Uterus (tissue), 4 donors: ENCODE measurements around the gene MUC20. TPM values are rescaled to one million over a fixed set of nuclear protein-coding genes. Genes with fewer than 3 reads are reported as not detected.
"Not testable (repeated sequence)": the region's sequence is repeated elsewhere in the genome, so short reads cannot be mapped to it uniquely, and the experiment has no call there.

Experiments
- DNase-seq, 2 donors: peaks; one replicate each; pipeline ENCODE4 v3.0.0-alpha.2; 2019 to 2020
- H3K27ac ChIP-seq, 2 donors: fragments of 200-600 bp; sonication (generic); 1 replicate in 1 of 2; 2 replicates in 1 of 2; pipeline ENCODE4 v1.5.1; 2016 to 2018
- H3K27me3 ChIP-seq, 2 donors: fragments of 200-600 bp; sonication (generic); one replicate each; pipeline ENCODE4 v1.5.1; 2018 to 2019; ENCODE audit warnings: control low read depth in 1 of 2
- H3K36me3 ChIP-seq, 2 donors: fragments of 200-600 bp; sonication (generic); one replicate each; pipeline ENCODE4 v1.5.1; 2019; ENCODE audit warnings: control low read depth in 1 of 2
- H3K4me1 ChIP-seq, 2 donors: fragments of 200-600 bp; sonication (generic); one replicate each; pipeline ENCODE4 v1.5.1; 2018 to 2019; ENCODE audit warnings: control low read depth in 1 of 2
- H3K4me3 ChIP-seq, 2 donors: fragments of 200-600 bp; sonication (generic); 1 replicate in 1 of 2; 2 replicates in 1 of 2; pipeline ENCODE4 v1.5.1; 2018 to 2019; ENCODE audit warnings: mild to moderate bottlenecking in 1 of 2
- H3K9me3 ChIP-seq, 2 donors: fragments of 200-600 bp; sonication (generic); one replicate each; pipeline ENCODE4 v1.5.1; 2019; ENCODE audit warnings: control low read depth in 1 of 2
- CTCF ChIP-seq, 4 experiments: fragments of 200-600 bp in 2 of 4; fragments of 450-650 bp in 2 of 4; sonication (generic) in 2 of 4; IDR thresholded peaks; one replicate each; pipeline ENCODE4 v1.5.1; 2016 to 2019; ENCODE audit warnings: antibody characterized with exemption in 4 of 4, mild to moderate bottlenecking in 2 of 4, moderate library complexity in 1 of 4
- POLR2A ChIP-seq, 2 donors: fragments of 450-650 bp; IDR thresholded peaks; one replicate each; pipeline ENCODE4 v1.6.1; 2016; ENCODE audit warnings: antibody characterized with exemption in 2 of 2, mild to moderate bottlenecking in 1 of 2, moderate library complexity in 1 of 2
- intact Hi-C: fragments of 100-400 bp; cut with DNase I; formaldehyde crosslinking; loops from one replicate; pipeline ENCODE4 v1.15.1; 2023; ENCODE audit warnings: low total_unique reads
- total RNA-seq, 4 donors: library from RNA; depleted of rRNA in 3 of 4; stranded (reverse); fragments of >200 nt in 3 of 4; gene quantifications; one replicate each; pipeline versions ENCODE4 v1.1.0 to v1.2.4, GENCODE V29; 2014 to 2023
- donor health status: DM: yes; HTN: yes; CAD: no.

The MUC20 gene
- total RNA-seq, 4 donors from 2014 or later = 0.29 to 17.6 (median 4.4) TPM

DNA sequence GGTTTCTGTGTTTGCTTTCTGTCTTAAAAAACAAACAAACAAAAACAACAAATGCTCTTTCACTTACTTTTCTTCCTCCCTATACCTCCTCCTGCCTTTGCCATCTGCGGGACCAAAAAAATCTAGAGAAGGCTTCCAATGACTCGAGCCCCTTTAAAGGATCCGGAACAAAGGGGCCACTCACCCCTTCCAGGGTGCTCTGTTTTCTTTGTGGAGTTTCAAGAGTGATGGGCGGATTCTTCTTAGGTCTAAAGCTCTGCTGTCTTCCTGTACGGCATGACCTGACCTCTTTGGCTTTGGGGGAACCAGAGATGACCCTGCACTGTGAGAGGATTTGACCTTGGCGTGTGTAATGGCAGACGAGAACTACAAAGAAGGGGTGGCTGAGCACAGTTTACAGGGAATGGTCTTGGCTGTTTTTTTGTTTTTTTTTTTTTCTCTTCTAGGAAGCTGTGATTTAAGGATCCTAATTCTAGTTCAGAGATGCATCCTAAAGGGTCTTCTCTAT lies 2.2 kb upstream of the MUC20 start:
- Histone ChIP-seq H3K27me3 (no peaks in the 10 kb centered on the region), H3K4me3 (no peak overlapping the region), H3K27ac (no peak overlapping the region), H3K9me3 (no peaks in the 10 kb centered on the region), H3K36me3 (no peaks in the 10 kb centered on the region), H3K4me1 (no peaks in the 10 kb centered on the region)
- DNase-seq = no peak
- no peak for TF ChIP-seq POLR2A (IDR thresholded peaks at IDR 0.05)
- no peak for TF ChIP-seq CTCF (IDR thresholded peaks at IDR 0.05)
- intact Hi-C loops = no loop called here

- H3K27me3 ChIP-seq, H3K4me1 ChIP-seq, DNase-seq, H3K27ac ChIP-seq, H3K9me3 ChIP-seq, H3K4me3 ChIP-seq, H3K36me3 ChIP-seq, intact Hi-C loops: not testable (repeated sequence)
These were observed 1.1 kb upstream of the MUC20 start for GRCh38 chr3:195719514-195720254.

DNA sequence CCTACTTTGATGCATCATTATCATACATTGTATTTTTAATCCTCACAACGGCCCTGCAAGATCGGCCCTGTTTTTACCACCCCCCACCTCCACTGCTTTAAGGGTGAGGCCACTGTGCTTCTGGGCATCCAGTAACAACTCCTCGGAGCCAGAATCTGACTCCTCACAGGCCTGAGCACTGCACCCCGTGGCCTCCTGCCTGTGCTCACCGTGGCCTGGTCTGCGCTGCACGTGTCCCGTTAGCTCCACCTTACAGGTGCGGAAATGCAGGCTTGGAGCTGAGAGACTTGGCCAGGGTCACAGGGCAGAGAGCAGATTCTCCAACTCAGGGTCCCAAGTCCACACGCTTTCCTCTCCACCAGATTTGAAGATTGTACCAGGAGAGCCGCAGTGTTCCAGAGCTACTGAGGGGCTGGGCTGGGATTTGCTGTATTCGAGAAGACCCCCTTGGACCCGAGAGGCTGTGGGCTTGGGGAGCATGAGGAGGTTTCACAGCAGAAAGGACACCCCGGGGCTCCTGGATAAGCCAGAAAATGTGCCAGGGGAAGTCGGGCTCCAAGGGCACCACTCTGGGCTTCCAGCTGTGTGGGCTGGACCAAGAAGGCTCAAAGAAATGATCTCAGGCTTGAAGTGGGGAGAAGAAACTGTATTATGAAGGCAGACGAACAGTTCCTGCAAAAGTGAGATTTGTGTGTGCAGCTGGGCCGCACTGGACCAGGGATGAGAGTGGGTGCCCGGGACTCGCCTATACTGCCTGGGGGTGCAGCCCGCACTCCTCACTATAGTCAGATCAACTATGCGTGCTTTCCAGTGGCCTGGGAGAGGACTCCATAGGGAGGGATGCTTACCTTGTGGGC lies 1.6 kb downstream of the MUC20 start:
- DNase-seq, H3K4me3 ChIP-seq, H3K4me1 ChIP-seq, H3K27me3 ChIP-seq, H3K9me3 ChIP-seq, H3K27ac ChIP-seq, intact Hi-C loops, H3K36me3 ChIP-seq: not testable (repeated sequence)

- H3K27me3 ChIP-seq, H3K36me3 ChIP-seq, DNase-seq, intact Hi-C loops, H3K27ac ChIP-seq, H3K9me3 ChIP-seq, H3K4me3 ChIP-seq, H3K4me1 ChIP-seq: not testable (repeated sequence)
These were observed 2.2 kb downstream of the MUC20 start for GRCh38 chr3:195722996-195723345.

DNA sequence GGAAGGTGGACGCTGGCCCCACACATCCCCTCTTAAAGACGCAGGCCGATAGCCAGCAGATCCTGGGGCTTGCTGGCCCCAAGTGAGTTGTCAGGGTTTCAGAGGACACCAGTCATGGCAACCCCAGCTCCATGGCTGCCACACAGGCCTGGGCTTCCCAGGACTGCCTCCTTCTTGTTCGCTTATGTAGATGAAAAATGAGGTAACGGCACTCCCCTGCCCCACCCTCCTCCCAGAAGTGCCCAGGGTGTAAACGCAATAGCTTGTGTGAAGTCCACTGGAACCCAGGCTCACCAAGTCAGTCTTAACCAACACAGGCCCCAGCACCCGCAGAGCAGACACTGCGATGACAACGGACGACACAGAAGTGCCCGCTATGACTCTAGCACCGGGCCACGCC lies 3.6 kb downstream of the MUC20 start:
- H3K36me3 ChIP-seq, intact Hi-C loops, H3K27ac ChIP-seq, H3K27me3 ChIP-seq, H3K4me3 ChIP-seq, DNase-seq, H3K4me1 ChIP-seq, H3K9me3 ChIP-seq: not testable (repeated sequence)

GRCh38 chr3:195725916-195726740 lies 5.3 kb downstream of the MUC20 start:
- H3K4me3 ChIP-seq, H3K9me3 ChIP-seq, intact Hi-C loops, H3K27me3 ChIP-seq, H3K27ac ChIP-seq, H3K36me3 ChIP-seq, H3K4me1 ChIP-seq, DNase-seq: not testable (repeated sequence)

GRCh38 chr3:195727606-195728195 lies 6.9 kb downstream of the MUC20 start:
- no peak for TF ChIP-seq POLR2A (IDR thresholded peaks at IDR 0.05)
- no peak for TF ChIP-seq CTCF (IDR thresholded peaks at IDR 0.05)
- H3K36me3 ChIP-seq = no peaks in the 10 kb centered on the region
- H3K27ac ChIP-seq = no peak overlapping the region
- DNase-seq = no peak
- H3K27me3 ChIP-seq = no peaks in the 10 kb centered on the region
- H3K9me3 ChIP-seq = no peaks in the 10 kb centered on the region
- intact Hi-C loops = no loop called here
- no peaks in the 10 kb centered on the region for H3K4me1 ChIP-seq
- no peak overlapping the region for H3K4me3 ChIP-seq

DNA sequence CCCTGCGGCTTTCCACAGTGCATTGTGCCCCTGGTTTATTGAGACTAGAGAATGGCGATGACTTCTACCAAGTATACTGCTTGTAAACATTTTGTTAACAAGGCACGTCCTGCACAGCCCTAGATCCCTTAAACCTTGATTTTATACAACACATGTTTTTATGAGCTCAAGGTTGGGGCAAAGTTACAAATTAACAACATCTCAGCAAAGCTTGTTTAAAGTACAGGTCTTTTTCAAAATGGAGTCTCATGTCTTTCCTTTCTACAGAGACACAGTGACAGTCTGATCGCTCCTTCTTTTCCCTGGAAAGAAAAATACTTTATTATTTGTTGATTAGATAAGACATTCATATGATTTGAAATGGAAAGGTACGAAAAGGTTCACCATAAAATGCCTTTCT lies 8.0 kb downstream of the MUC20 start:
- DNase-seq, H3K27ac ChIP-seq, H3K36me3 ChIP-seq, intact Hi-C loops, H3K27me3 ChIP-seq, H3K4me1 ChIP-seq, H3K9me3 ChIP-seq, H3K4me3 ChIP-seq: not testable (repeated sequence)
